ENCODE measurements around the gene FHIT. TPM values are rescaled to one million over a fixed set of nuclear protein-coding genes. Genes with fewer than 3 reads are reported as not detected.
A peak's percentile ranks its signal among the peaks of the same experiment; 100 is the strongest.

FHIT gene
- total RNA-seq, 2 donors from 2014 or later = 6.8 to 12.3 TPM

DNA sequence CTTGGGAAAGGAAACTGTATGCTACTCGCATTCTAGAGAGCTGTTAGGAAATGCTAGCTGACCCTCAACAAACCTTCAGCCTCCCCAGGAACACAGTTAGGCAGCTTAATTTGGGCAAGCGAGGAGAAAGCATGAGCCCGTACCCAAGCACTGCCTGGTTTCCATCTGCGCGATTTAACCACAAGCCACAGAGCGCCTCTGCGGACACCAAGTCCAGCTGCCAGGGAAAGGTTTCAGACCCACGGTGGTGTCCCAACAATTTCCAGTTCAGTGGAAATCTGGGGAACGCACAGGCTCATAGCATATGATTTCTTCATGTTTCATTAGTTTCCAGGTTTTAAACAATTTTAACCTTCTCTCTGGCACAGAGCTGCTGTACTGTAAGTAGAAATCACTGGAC is 617.6 kb downstream of the FHIT start:
- H3K4me1 Mint-ChIP-seq = peaks cover 27% of the 10 kb centered on the region
- Histone ChIP-seq H3K9me3 (ENCODE audit: control insufficient read depth, low read length) (no peaks in the 10 kb centered on the region), H3K27ac (ENCODE audit: low read depth, low read length) (no peak overlapping the region)

DNA sequence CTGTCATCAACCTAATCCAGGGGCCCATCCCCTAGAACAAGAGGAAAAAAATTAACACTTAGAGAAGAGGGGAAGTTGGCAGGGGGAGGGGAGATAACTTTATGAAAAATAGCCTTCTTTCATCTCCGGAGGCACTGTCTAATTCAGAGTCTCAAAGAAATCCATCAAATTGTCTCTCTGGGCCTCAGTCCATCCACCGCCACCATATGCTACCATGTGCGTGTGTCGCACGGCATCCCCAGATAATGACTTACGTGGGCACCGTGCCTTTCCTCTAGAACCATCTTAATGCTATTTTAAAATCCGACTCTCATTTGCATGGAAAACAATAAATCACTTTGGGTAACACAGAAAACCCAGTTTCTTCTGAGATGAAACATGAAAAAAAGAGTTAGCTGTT is 619.7 kb downstream of the FHIT start:
- Histone ChIP-seq H3K9ac (ENCODE audit: extremely low read depth, low read length, poor library complexity, severe bottlenecking) (no peak overlapping the region), H3K36me3 (ENCODE audit: control insufficient read depth, insufficient read depth, low read length) (no peaks in the 10 kb centered on the region), H3K27ac (ENCODE audit: low read depth, low read length) (no peak overlapping the region), H3K9me3 (ENCODE audit: control insufficient read depth, low read length) (no peaks in the 10 kb centered on the region), H3K4me1 (ENCODE audit: control insufficient read depth, insufficient read depth, low read length) (peaks cover 4% of the 10 kb centered on the region), H3K4me3 (ENCODE audit: low read length) (no peak overlapping the region), H3K27me3 (ENCODE audit: control insufficient read depth, insufficient read depth, low read length, poor library complexity, severe bottlenecking) (no peaks in the 10 kb centered on the region)
- TF ChIP-seq, protein P1, sequence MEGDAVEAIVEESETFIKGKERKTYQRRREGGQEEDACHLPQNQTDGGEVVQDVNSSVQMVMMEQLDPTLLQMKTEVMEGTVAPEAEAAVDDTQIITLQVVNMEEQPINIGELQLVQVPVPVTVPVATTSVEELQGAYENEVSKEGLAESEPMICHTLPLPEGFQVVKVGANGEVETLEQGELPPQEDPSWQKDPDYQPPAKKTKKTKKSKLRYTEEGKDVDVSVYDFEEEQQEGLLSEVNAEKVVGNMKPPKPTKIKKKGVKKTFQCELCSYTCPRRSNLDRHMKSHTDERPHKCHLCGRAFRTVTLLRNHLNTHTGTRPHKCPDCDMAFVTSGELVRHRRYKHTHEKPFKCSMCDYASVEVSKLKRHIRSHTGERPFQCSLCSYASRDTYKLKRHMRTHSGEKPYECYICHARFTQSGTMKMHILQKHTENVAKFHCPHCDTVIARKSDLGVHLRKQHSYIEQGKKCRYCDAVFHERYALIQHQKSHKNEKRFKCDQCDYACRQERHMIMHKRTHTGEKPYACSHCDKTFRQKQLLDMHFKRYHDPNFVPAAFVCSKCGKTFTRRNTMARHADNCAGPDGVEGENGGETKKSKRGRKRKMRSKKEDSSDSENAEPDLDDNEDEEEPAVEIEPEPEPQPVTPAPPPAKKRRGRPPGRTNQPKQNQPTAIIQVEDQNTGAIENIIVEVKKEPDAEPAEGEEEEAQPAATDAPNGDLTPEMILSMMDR (conservative IDR thresholded peaks at IDR 0.05) = no peak
- no peak overlapping the region for H3K27ac Mint-ChIP-seq
- no peaks in the 10 kb centered on the region for H3K36me3 Mint-ChIP-seq (ENCODE audit: low read depth)
- H3K27me3 Mint-ChIP-seq (ENCODE audit: insufficient read depth) = no peaks in the 10 kb centered on the region
- H3K4me1 Mint-ChIP-seq = peaks cover 27% of the 10 kb centered on the region
- WGBS, 2 experiments (ENCODE audit: insufficient coverage in 1 of 2, insufficient read length in 1 of 2) = 95 to 96% methylated on average over 7 to 8 of the region's 8 CpGs
- no peaks in the 10 kb centered on the region for H3K9me3 Mint-ChIP-seq
- no peak for DNase-seq
- H3K4me3 Mint-ChIP-seq = no peak overlapping the region

More for the DNA sequence above, 617.6 kb downstream of the FHIT start:
- H3K27me3 Mint-ChIP-seq (ENCODE audit: insufficient read depth) = no peaks in the 10 kb centered on the region
- Histone ChIP-seq H3K4me3 (ENCODE audit: low read length) (no peak overlapping the region), H3K4me1 (ENCODE audit: control insufficient read depth, insufficient read depth, low read length) (peaks cover 4% of the 10 kb centered on the region), H3K36me3 (ENCODE audit: control insufficient read depth, insufficient read depth, low read length) (no peaks in the 10 kb centered on the region), H3K9ac (ENCODE audit: extremely low read depth, low read length, poor library complexity, severe bottlenecking) (no peak overlapping the region), H3K27me3 (ENCODE audit: control insufficient read depth, insufficient read depth, low read length, poor library complexity, severe bottlenecking) (no peaks in the 10 kb centered on the region)
- WGBS, 2 experiments (ENCODE audit: insufficient coverage in 1 of 2, insufficient read length in 1 of 2) = 82 to 88% methylated on average over 8 to 9 of the region's 9 CpGs
- no peaks in the 10 kb centered on the region for H3K36me3 Mint-ChIP-seq (ENCODE audit: low read depth)
- H3K4me3 Mint-ChIP-seq = no peak overlapping the region
- H3K9me3 Mint-ChIP-seq = no peaks in the 10 kb centered on the region
- no peak overlapping the region for H3K27ac Mint-ChIP-seq
- DNase-seq = no peak
- TF ChIP-seq, protein P1 (conservative IDR thresholded peaks at IDR 0.05) = no peak

DNA sequence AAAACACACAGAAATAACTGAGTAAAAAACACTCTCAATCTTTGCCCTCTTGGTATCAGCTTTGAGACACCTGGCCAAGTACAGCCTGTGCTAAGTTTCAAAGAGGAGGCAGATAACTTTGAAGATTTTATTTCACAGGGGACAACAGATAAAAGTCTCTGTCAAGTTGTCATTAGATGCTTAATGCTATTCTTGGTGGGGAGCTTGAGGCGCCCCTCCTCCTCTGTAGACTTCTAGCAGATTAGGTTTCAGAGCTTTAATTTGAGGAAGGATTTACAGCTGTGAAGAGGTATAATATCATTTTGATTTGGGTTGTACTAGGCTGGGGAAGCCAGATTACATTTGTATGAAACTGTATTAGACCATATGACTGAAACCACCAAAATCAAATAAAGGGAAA is 620.3 kb downstream of the FHIT start:
- H3K36me3 Mint-ChIP-seq (ENCODE audit: low read depth) = no peaks in the 10 kb centered on the region
- H3K27me3 Mint-ChIP-seq (ENCODE audit: insufficient read depth) = no peaks in the 10 kb centered on the region
- Histone ChIP-seq H3K9ac (ENCODE audit: extremely low read depth, low read length, poor library complexity, severe bottlenecking) (no peak overlapping the region), H3K4me3 (ENCODE audit: low read length) (peak overlapping the region; percentile 20), H3K9me3 (ENCODE audit: control insufficient read depth, low read length) (no peaks in the 10 kb centered on the region), H3K27me3 (ENCODE audit: control insufficient read depth, insufficient read depth, low read length, poor library complexity, severe bottlenecking) (no peaks in the 10 kb centered on the region), H3K4me1 (ENCODE audit: control insufficient read depth, insufficient read depth, low read length) (peaks cover 4% of the 10 kb centered on the region), H3K36me3 (ENCODE audit: control insufficient read depth, insufficient read depth, low read length) (no peaks in the 10 kb centered on the region), H3K27ac (ENCODE audit: low read depth, low read length) (no peak overlapping the region)
- no peak for DNase-seq
- no peaks in the 10 kb centered on the region for H3K9me3 Mint-ChIP-seq
- peaks cover 27% of the 10 kb centered on the region for H3K4me1 Mint-ChIP-seq
- TF ChIP-seq, protein P1 (conservative IDR thresholded peaks at IDR 0.05) = no peak
- H3K4me3 Mint-ChIP-seq = no peak overlapping the region
- 72% methylated on average over 1 of the region's 1 CpG; no CpG with 5 or more reads in 1 of the 2 experiments for WGBS, 2 experiments (ENCODE audit: insufficient coverage in 1 of 2, insufficient read length in 1 of 2)
- H3K27ac Mint-ChIP-seq = no peak overlapping the region
